ENCODE results near the gene LSG1. TPM values are rescaled to one million over a fixed set of nuclear protein-coding genes. Genes with fewer than 3 reads are reported as not detected.
A peak's percentile ranks its signal among the peaks of the same experiment; 100 is the strongest.

Gene LSG1
- total and polyA plus RNA-seq, 2 donors (not counting 1 experiment from before 2014, with no cell fraction given) = 27.6 to 35.3 TPM

- DNase-seq (ENCODE audit: low read depth in 2 of 2) = peak; percentile 8 to 64
- H3K9me3 ChIP-seq (ENCODE audit: control insufficient read depth, insufficient read depth, low read depth, low read length) = no peaks in the 10 kb centered on the region
- H3K27ac ChIP-seq (ENCODE audit: insufficient read depth, low read length) = no peak overlapping the region
- H2AFZ ChIP-seq (ENCODE audit: low read length) = no peak overlapping the region
- H3K9ac ChIP-seq (ENCODE audit: insufficient read depth, low read length) = no peak overlapping the region
- H3K27me3 ChIP-seq (ENCODE audit: control insufficient read depth, insufficient read depth, low read length) = no peaks in the 10 kb centered on the region
- no peak for TF ChIP-seq EZH2 (IDR thresholded peaks at IDR 0.05; ENCODE audit: low read length, missing control alignments)
- no peak for TF ChIP-seq CTCF (conservative IDR thresholded peaks at IDR 0.05 in 1 of 2, IDR thresholded peaks at IDR 0.05 in 1 of 2; ENCODE audit: low read depth in 1 of 2, low read length in 2 of 2)
- peaks cover 3% of the 10 kb centered on the region for H3K36me3 ChIP-seq (ENCODE audit: control insufficient read depth, insufficient read depth, low read length)
- no peaks in the 10 kb centered on the region for H3K79me2 ChIP-seq (ENCODE audit: control insufficient read depth, insufficient read depth, low read length)
- H3K4me2 ChIP-seq (ENCODE audit: extremely low read depth, insufficient read depth, low read length) = no peak overlapping the region
- no peaks in the 10 kb centered on the region for H4K20me1 ChIP-seq (ENCODE audit: control insufficient read depth, extremely low read depth, insufficient read depth, low read length)
- H3K4me1 ChIP-seq (ENCODE audit: control insufficient read depth, extremely low read depth, insufficient read depth, low read length) = no peaks in the 10 kb centered on the region
- H3K4me3 ChIP-seq (replicated peaks in 1 of 4; ENCODE audit: control extremely low read depth in 1 of 4, insufficient read depth in 1 of 4, low read depth in 3 of 4, low read length in 4 of 4) = no peak overlapping the region
These were observed 54.2 kb downstream of the LSG1 start for GRCh38 chr3:194617827-194618226.

GRCh38 chr3:194617143-194617671, 54.8 kb downstream of the LSG1 start:
- Histone ChIP-seq H3K4me3 (replicated peaks in 1 of 4; ENCODE audit: control extremely low read depth in 1 of 4, insufficient read depth in 1 of 4, low read depth in 3 of 4, low read length in 4 of 4) (no peak overlapping the region), H2AFZ (ENCODE audit: low read length) (no peak overlapping the region), H3K9me3 (ENCODE audit: control insufficient read depth, insufficient read depth, low read depth, low read length) (no peaks in the 10 kb centered on the region), H3K4me2 (ENCODE audit: extremely low read depth, insufficient read depth, low read length) (no peak overlapping the region), H3K4me1 (ENCODE audit: control insufficient read depth, extremely low read depth, insufficient read depth, low read length) (no peaks in the 10 kb centered on the region), H3K79me2 (ENCODE audit: control insufficient read depth, insufficient read depth, low read length) (no peaks in the 10 kb centered on the region), H3K36me3 (ENCODE audit: control insufficient read depth, insufficient read depth, low read length) (peaks cover 3% of the 10 kb centered on the region), H3K27me3 (ENCODE audit: control insufficient read depth, insufficient read depth, low read length) (no peaks in the 10 kb centered on the region), H3K9ac (ENCODE audit: insufficient read depth, low read length) (no peak overlapping the region), H3K27ac (ENCODE audit: insufficient read depth, low read length) (no peak overlapping the region), H4K20me1 (ENCODE audit: control insufficient read depth, extremely low read depth, insufficient read depth, low read length) (no peaks in the 10 kb centered on the region)
- TF ChIP-seq CTCF (conservative IDR thresholded peaks at IDR 0.05 in 1 of 2, IDR thresholded peaks at IDR 0.05 in 1 of 2; ENCODE audit: low read depth in 1 of 2, low read length in 2 of 2) = no peak
- no peak for TF ChIP-seq EZH2 (IDR thresholded peaks at IDR 0.05; ENCODE audit: low read length, missing control alignments)
- DNase-seq (ENCODE audit: low read depth in 2 of 2) = no peak

- Histone ChIP-seq H3K4me3 (replicated peaks in 1 of 4; ENCODE audit: control extremely low read depth in 1 of 4, insufficient read depth in 1 of 4, low read depth in 3 of 4, low read length in 4 of 4) (no peak overlapping the region), H3K27me3 (ENCODE audit: control insufficient read depth, insufficient read depth, low read length) (no peaks in the 10 kb centered on the region), H3K27ac (ENCODE audit: insufficient read depth, low read length) (no peak overlapping the region), H3K4me1 (ENCODE audit: control insufficient read depth, extremely low read depth, insufficient read depth, low read length) (no peaks in the 10 kb centered on the region), H2AFZ (ENCODE audit: low read length) (no peak overlapping the region), H3K9me3 (ENCODE audit: control insufficient read depth, insufficient read depth, low read depth, low read length) (no peaks in the 10 kb centered on the region), H3K79me2 (ENCODE audit: control insufficient read depth, insufficient read depth, low read length) (no peaks in the 10 kb centered on the region), H4K20me1 (ENCODE audit: control insufficient read depth, extremely low read depth, insufficient read depth, low read length) (no peaks in the 10 kb centered on the region), H3K9ac (ENCODE audit: insufficient read depth, low read length) (no peak overlapping the region), H3K36me3 (ENCODE audit: control insufficient read depth, insufficient read depth, low read length) (peaks cover 5% of the 10 kb centered on the region), H3K4me2 (ENCODE audit: extremely low read depth, insufficient read depth, low read length) (no peak overlapping the region)
- TF ChIP-seq EZH2 (IDR thresholded peaks at IDR 0.05; ENCODE audit: low read length, missing control alignments) (no peak), CTCF (conservative IDR thresholded peaks at IDR 0.05 in 1 of 2, IDR thresholded peaks at IDR 0.05 in 1 of 2; ENCODE audit: low read depth in 1 of 2, low read length in 2 of 2) (no peak)
- DNase-seq (ENCODE audit: low read depth in 2 of 2) = peak in 1 of 2 donors; percentile 9
These were observed 56.8 kb downstream of the LSG1 start for GRCh38 chr3:194615226-194615625.
